Keratinocyte (primary cell): ENCODE results near the gene DAPK1. TPM values are rescaled to one million over a fixed set of nuclear protein-coding genes. Genes with fewer than 3 reads are reported as not detected.

Experiments
- DNase-seq: peaks from one replicate; pipeline ENCODE4 v3.0.0-alpha.2; 2011; ENCODE audit warnings: low read depth, missing footprints, low spot score
- FAIRE-seq: peaks from 2 replicates; lab custom pipeline; 2011; peaks lifted over from hg19 to GRCh38; lab: Jason Lieb, UNC
- H2AFZ ChIP-seq: 2 replicates; pipeline ENCODE4 v1.6.0; 2012; ENCODE audit warnings: low read length, control low read depth, inconsistent platforms; ENCODE audit not compliant: control insufficient read depth
- H3K27ac ChIP-seq: 2 replicates; pipeline ENCODE4 v1.5.1; 2011; ENCODE audit warnings: low read length; ENCODE audit not compliant: control insufficient read depth, insufficient read depth
- H3K27me3 ChIP-seq: 3 replicates; pipeline ENCODE4 v1.6.0; 2011; ENCODE audit warnings: low read length; ENCODE audit not compliant: control insufficient read depth, insufficient read depth; ENCODE audit errors: extremely low read depth
- H3K36me3 ChIP-seq, 2 experiments: 2 replicates in 1 of 2; 3 replicates in 1 of 2; pipeline ENCODE4 v1.5.1; 2011; ENCODE audit warnings: low read length in 2 of 2, mild to moderate bottlenecking in 1 of 2; ENCODE audit not compliant: control insufficient read depth in 2 of 2, insufficient read depth in 2 of 2; ENCODE audit errors: extremely low read depth in 1 of 2
- H3K4me1 ChIP-seq: 3 replicates; pipeline ENCODE4 v1.5.1; 2011; ENCODE audit warnings: low read length; ENCODE audit not compliant: control insufficient read depth, insufficient read depth; ENCODE audit errors: extremely low read depth
- H3K4me2 ChIP-seq: 3 replicates; pipeline ENCODE4 v1.6.0; 2011; ENCODE audit warnings: low read depth, low read length; ENCODE audit not compliant: control insufficient read depth, insufficient read depth; ENCODE audit errors: extremely low read depth
- H3K4me3 ChIP-seq, 3 experiments: fragments of 200-600 bp in 1 of 3; sonication (generic) in 1 of 3; 2 replicates in 2 of 3; 3 replicates in 1 of 3; pipeline ENCODE4 v1.5.1; 2011 to 2016; ENCODE audit warnings: low read length in 3 of 3, mild to moderate bottlenecking in 3 of 3, control low read depth in 2 of 3, inconsistent platforms in 1 of 3, low read depth in 1 of 3, mixed read lengths in 1 of 3, mixed run types in 1 of 3, moderate library complexity in 1 of 3; ENCODE audit not compliant: control insufficient read depth in 2 of 3, insufficient read depth in 2 of 3; ENCODE audit errors: extremely low read depth in 1 of 3
- H3K79me2 ChIP-seq: 2 replicates; pipeline ENCODE4 v1.6.0; 2012; ENCODE audit warnings: low read length; ENCODE audit not compliant: control insufficient read depth, insufficient read depth
- H3K9ac ChIP-seq: 3 replicates; pipeline ENCODE4 v1.6.0; 2011; ENCODE audit warnings: low read length; ENCODE audit not compliant: control insufficient read depth, insufficient read depth; ENCODE audit errors: extremely low read depth
- H3K9me1 ChIP-seq: 3 replicates; pipeline ENCODE4 v1.6.0; 2011; ENCODE audit warnings: low read length; ENCODE audit not compliant: control insufficient read depth, insufficient read depth; ENCODE audit errors: extremely low read depth
- H3K9me3 ChIP-seq: 2 replicates; pipeline ENCODE4 v1.5.1; 2012; ENCODE audit warnings: low read depth, low read length; ENCODE audit not compliant: control insufficient read depth
- H4K20me1 ChIP-seq: 3 replicates; pipeline ENCODE4 v1.6.0; 2011; ENCODE audit warnings: low read length; ENCODE audit not compliant: control insufficient read depth, insufficient read depth; ENCODE audit errors: extremely low read depth
- CTCF ChIP-seq, 3 experiments: IDR thresholded peaks in 1 of 3; conservative IDR thresholded peaks in 1 of 3; optimal IDR thresholded peaks in 1 of 3; 2 replicates in 2 of 3; 3 replicates in 1 of 3; pipeline versions ENCODE3 to v1.5.1; 2011; ENCODE audit warnings: low read length in 3 of 3, mild to moderate bottlenecking in 3 of 3, moderate library complexity in 2 of 3, control low read depth in 1 of 3, inconsistent platforms in 1 of 3; ENCODE audit not compliant: insufficient read depth in 2 of 3; ENCODE audit errors: extremely low read depth in 1 of 3
- EZH2 ChIP-seq: IDR thresholded peaks from one replicate; pipeline ENCODE4 v1.6.1; 2012; ENCODE audit warnings: inconsistent platforms, mild to moderate bottlenecking, low read length, moderate library complexity
- dilution Hi-C: fragments of 300-500 bp; cut with MboI; formaldehyde crosslinking; loops from one replicate; pipeline ENCODE4 v1.7.0; 2020; ENCODE audit warnings: low sequenced_read_pairs; ENCODE audit not compliant: extremely low pct_ligation_motif_present
- polyA plus RNA-seq, 5 experiments: library from polyadenylated mRNA; depleted of rRNA in 3 of 5; stranded (reverse) in 3 of 5; stranded (forward) in 1 of 5; unstranded in 1 of 5; fragments of >200 nt; gene quantifications; 1 replicate in 1 of 5; 2 replicates in 3 of 5; 3 replicates in 1 of 5; pipeline versions ENCODE4 v1.2.1 to v1.2.3, GENCODE V29; 2011 to 2012; ENCODE audit warnings: missing spikeins in 2 of 5, low read depth in 1 of 5, low replicate concordance in 1 of 5

The DAPK1 gene
- polyA plus RNA-seq, 1 donor (not counting 4 experiments of a cell fraction or from before 2014, with no cell fraction given) = 2.8 TPM

DNA sequence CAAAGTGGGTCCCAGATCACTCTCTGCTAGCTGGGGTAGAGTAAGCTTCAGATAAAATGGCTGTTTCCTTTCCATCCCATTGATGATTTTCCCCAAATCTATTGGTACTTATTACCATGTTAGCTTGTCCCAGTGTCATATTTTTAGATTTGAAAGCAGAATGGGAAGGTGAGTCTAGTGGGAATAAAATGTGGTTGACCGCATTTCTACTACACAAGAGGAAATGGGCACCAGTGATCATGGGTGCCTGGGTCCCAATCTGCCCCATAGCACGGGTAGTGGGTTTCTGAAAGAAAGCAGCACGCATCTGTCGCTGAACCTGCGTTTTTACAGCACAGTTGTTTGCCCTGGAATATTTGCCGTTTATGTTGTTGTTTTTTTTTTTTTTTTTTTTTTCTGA is 20.1 kb downstream of the DAPK1 start:
- H3K79me2 ChIP-seq = no peaks in the 10 kb centered on the region
- dilution Hi-C loops = no loop called here
- H3K4me3 ChIP-seq = no peak overlapping the region
- no peaks in the 10 kb centered on the region for H3K9me3 ChIP-seq
- no peak overlapping the region for H3K27ac ChIP-seq
- H3K9me1 ChIP-seq = no peaks in the 10 kb centered on the region
- no peak for DNase-seq
- no peaks in the 10 kb centered on the region for H4K20me1 ChIP-seq
- H3K9ac ChIP-seq = no peak overlapping the region
- no peaks in the 10 kb centered on the region for H3K36me3 ChIP-seq
- no peak overlapping the region for H2AFZ ChIP-seq
- FAIRE-seq = no peak
- peaks cover 4% of the 10 kb centered on the region for H3K27me3 ChIP-seq
- no peaks in the 10 kb centered on the region for H3K4me1 ChIP-seq
- TF ChIP-seq EZH2 (no peak), CTCF (optimal IDR thresholded peaks at IDR 0.05 in 1 of 3, IDR thresholded peaks at IDR 0.05 in 1 of 3, conservative IDR thresholded peaks at IDR 0.05 in 1 of 3; ENCODE audit: extremely low read depth in 1 of 3, insufficient read depth in 2 of 3, low read length in 3 of 3) (no peak)
- no peak overlapping the region for H3K4me2 ChIP-seq

DNA sequence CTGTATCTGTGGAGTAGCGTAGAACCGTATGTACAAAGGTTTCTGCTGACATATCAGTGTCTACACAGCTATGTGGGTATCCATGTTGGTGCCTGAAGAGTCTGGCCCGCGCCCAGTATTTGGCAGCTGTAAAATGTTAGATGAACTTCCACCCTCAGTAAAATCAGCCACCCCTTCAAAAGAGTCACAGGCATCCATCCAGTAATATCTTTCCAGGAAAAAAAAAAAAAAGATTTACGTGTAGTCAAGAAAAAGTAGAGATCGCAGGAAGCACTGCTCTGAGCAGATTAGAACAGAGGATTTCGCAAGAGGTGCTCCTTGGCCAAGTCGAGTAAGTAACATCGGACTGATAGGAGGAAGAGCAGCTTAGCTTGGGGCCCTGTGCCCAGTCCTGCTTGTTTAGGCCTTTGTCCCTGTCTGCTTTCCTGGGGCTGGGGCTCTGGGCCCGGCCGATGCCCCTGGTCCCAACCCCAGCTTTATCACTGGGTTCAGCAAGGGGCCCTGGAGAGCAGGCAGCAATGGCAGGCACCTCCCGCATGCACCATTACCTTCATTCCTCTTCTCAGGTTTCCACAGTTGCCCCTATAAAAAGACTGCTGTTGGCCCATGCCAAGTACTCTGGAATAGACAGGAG is 21.2 kb downstream of the DAPK1 start:
- no peak overlapping the region for H3K4me2 ChIP-seq
- H3K9me3 ChIP-seq = no peaks in the 10 kb centered on the region
- no peaks in the 10 kb centered on the region for H3K36me3 ChIP-seq
- no peak overlapping the region for H3K4me3 ChIP-seq
- FAIRE-seq = no peak
- H3K9ac ChIP-seq = no peak overlapping the region
- no peaks in the 10 kb centered on the region for H3K79me2 ChIP-seq
- peaks cover 4% of the 10 kb centered on the region for H3K27me3 ChIP-seq
- no peaks in the 10 kb centered on the region for H4K20me1 ChIP-seq
- H3K27ac ChIP-seq = no peak overlapping the region
- no peaks in the 10 kb centered on the region for H3K4me1 ChIP-seq
- no peaks in the 10 kb centered on the region for H3K9me1 ChIP-seq
- DNase-seq = no peak
- dilution Hi-C loops = no loop called here
- H2AFZ ChIP-seq = no peak overlapping the region
- no peak for TF ChIP-seq EZH2
- TF ChIP-seq CTCF (optimal IDR thresholded peaks at IDR 0.05 in 1 of 3, IDR thresholded peaks at IDR 0.05 in 1 of 3, conservative IDR thresholded peaks at IDR 0.05 in 1 of 3; ENCODE audit: extremely low read depth in 1 of 3, insufficient read depth in 2 of 3, low read length in 3 of 3) = no peak
